ENCODE data around the gene SPAAR. TPM values are rescaled to one million over a fixed set of nuclear protein-coding genes. Genes with fewer than 3 reads are reported as not detected.

Gene SPAAR
- total RNA-seq, 2 donors from 2014 or later = 0.64 to 31.4 TPM

DNA sequence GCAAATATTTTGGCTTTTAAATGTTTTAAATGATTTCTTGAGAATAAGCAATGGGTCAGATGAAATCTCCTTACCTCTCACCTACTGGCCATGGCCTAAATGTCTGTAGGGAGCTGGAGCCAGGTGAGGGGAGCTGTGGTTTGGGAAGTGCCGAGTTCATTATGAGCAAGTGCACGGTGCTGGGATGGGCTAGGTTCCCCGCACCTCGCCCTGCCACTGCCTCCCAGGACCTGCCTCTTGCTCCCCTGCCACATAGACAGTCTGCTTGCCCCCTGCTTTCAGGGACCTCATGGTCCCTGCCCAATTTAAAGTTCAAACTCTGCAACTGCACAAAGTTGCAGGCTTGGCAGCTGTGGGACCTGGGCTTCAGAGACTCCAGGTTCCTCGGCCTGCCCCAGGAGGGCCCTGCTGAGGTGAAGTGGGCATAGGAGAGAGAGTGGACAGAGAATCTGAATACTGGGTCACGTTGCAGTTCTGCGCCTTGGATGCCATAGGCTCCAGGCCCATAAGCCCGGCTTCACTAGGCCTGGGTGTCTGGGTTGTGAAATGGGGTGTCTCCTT is 44.5 kb upstream of the SPAAR start:
- Histone ChIP-seq H3K4me3 (no peak overlapping the region), H3K4me1 (replicated peaks) (no peaks in the 10 kb centered on the region), H3K9me3 (no peaks in the 10 kb centered on the region), H3K27me3 (replicated peaks; ENCODE audit: insufficient read depth) (no peaks in the 10 kb centered on the region), H3K27ac (no peak overlapping the region), H3K36me3 (no peaks in the 10 kb centered on the region)
- DNase-seq (ENCODE audit: low spot score) = no peak
- intact Hi-C loops (cut with DNase I) = no loop called here
- TF ChIP-seq POLR2AphosphoS5 (IDR thresholded peaks at IDR 0.05) (no peak), POLR2A (IDR thresholded peaks at IDR 0.05) (no peak)
- TF ChIP-seq, protein P1, sequence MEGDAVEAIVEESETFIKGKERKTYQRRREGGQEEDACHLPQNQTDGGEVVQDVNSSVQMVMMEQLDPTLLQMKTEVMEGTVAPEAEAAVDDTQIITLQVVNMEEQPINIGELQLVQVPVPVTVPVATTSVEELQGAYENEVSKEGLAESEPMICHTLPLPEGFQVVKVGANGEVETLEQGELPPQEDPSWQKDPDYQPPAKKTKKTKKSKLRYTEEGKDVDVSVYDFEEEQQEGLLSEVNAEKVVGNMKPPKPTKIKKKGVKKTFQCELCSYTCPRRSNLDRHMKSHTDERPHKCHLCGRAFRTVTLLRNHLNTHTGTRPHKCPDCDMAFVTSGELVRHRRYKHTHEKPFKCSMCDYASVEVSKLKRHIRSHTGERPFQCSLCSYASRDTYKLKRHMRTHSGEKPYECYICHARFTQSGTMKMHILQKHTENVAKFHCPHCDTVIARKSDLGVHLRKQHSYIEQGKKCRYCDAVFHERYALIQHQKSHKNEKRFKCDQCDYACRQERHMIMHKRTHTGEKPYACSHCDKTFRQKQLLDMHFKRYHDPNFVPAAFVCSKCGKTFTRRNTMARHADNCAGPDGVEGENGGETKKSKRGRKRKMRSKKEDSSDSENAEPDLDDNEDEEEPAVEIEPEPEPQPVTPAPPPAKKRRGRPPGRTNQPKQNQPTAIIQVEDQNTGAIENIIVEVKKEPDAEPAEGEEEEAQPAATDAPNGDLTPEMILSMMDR (IDR thresholded peaks at IDR 0.05) = no peak
- WGBS = 80% methylated on average over 8 of the region's 8 CpGs

DNA sequence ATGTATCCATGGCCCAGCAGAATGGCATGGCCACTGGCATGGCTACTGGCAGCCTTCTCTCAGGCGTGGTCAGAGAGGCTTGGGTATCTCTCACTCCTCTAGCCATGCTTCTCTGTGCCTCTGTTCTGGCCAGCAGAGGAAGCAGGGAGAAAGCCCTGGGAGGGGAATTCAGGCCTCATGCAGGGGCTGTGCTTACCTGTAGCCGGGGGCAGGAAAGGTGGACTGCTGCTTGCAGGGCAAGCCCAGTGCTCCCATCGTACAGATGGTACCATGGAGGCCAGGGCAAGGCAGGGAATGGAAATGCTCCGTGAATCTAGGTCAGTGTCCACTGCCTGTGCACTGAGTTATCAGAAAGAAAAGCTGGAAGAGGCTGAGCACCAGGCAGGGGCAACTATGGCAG is 41.8 kb upstream of the SPAAR start:
- no peaks in the 10 kb centered on the region for H3K4me1 ChIP-seq (replicated peaks)
- no peaks in the 10 kb centered on the region for H3K9me3 ChIP-seq
- WGBS = 95% methylated on average over 4 of the region's 4 CpGs
- no peak overlapping the region for H3K27ac ChIP-seq
- no peak for DNase-seq (ENCODE audit: low spot score)
- no peaks in the 10 kb centered on the region for H3K27me3 ChIP-seq (replicated peaks; ENCODE audit: insufficient read depth)
- intact Hi-C loops (cut with DNase I) = no loop called here
- no peaks in the 10 kb centered on the region for H3K36me3 ChIP-seq
- no peak overlapping the region for H3K4me3 ChIP-seq
- TF ChIP-seq POLR2AphosphoS5 (IDR thresholded peaks at IDR 0.05) (no peak), POLR2A (IDR thresholded peaks at IDR 0.05) (no peak)
- TF ChIP-seq, protein P1 (IDR thresholded peaks at IDR 0.05) = no peak

DNA sequence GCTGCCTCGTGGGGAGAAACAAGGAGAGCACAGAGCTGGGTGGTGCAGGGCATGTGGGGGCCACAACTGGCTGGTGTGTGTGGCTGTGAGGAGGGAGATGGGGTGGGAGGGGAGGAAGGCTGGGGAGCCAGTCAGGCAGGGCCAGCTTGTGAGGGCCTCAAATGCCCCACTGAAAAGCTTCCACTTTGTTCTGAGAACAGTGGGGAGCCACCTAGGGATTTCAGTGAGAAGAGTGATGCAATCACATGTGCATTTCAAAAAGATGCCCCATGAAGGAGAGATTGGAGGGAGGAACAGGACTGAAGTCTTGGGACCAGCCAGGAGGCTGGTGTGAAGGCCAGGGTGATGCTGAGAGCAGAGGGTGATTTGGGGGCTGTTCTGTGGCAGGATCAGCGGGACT is 40.4 kb upstream of the SPAAR start:
- intact Hi-C loops (cut with DNase I) = no loop called here
- 71% methylated on average over 2 of the region's 2 CpGs for WGBS
- no peak for DNase-seq (ENCODE audit: low spot score)

DNA sequence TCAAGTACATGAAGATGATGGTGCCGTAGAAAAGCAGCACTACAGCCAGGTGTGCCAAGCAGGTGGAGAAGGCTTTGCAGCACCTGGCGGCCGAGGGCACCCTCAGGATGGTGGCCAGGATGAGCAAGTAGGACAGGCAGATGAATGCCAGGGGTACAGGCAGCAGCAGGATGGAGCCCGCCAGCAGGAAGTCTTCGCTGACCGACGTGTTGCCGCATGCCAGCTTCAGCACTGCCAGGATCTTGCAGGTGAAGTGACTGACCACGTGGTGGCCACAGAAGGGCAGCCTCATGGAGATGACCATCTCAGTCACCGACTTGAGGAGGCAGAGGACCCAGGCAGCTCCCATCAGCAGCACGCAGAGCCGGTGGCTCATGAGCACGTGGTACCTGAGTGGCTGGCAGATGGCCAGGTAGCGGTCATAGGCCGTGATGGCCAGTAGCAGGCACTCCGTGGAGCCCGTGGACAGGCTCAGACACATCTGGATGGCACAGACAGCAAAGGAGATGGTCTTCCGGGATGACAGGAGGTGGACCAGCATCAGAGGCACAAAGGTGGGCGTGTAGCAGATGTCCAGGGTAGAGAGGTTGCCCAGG is 39.6 kb upstream of the SPAAR start:
- Histone ChIP-seq H3K27ac (no peak overlapping the region), H3K36me3 (no peaks in the 10 kb centered on the region), H3K4me3 (no peak overlapping the region), H3K27me3 (replicated peaks; ENCODE audit: insufficient read depth) (no peaks in the 10 kb centered on the region), H3K4me1 (replicated peaks) (no peaks in the 10 kb centered on the region), H3K9me3 (no peaks in the 10 kb centered on the region)
- 80% methylated on average over 19 of the region's 19 CpGs for WGBS
- intact Hi-C loops (cut with DNase I) = no loop called here
- no peak for TF ChIP-seq POLR2A (IDR thresholded peaks at IDR 0.05)
- no peak for TF ChIP-seq POLR2AphosphoS5 (IDR thresholded peaks at IDR 0.05)
- TF ChIP-seq, protein P1 (IDR thresholded peaks at IDR 0.05) = no peak
- peak; percentile 40 for DNase-seq (ENCODE audit: low spot score)

More for the DNA sequence above, 40.4 kb upstream of the SPAAR start:
- Histone ChIP-seq H3K27me3 (replicated peaks; ENCODE audit: insufficient read depth) (no peaks in the 10 kb centered on the region), H3K4me1 (replicated peaks) (no peaks in the 10 kb centered on the region), H3K36me3 (no peaks in the 10 kb centered on the region), H3K4me3 (no peak overlapping the region), H3K27ac (no peak overlapping the region), H3K9me3 (no peaks in the 10 kb centered on the region)
- TF ChIP-seq POLR2A (IDR thresholded peaks at IDR 0.05) = no peak
- TF ChIP-seq, protein P1 (IDR thresholded peaks at IDR 0.05) = no peak
- no peak for TF ChIP-seq POLR2AphosphoS5 (IDR thresholded peaks at IDR 0.05)

DNA sequence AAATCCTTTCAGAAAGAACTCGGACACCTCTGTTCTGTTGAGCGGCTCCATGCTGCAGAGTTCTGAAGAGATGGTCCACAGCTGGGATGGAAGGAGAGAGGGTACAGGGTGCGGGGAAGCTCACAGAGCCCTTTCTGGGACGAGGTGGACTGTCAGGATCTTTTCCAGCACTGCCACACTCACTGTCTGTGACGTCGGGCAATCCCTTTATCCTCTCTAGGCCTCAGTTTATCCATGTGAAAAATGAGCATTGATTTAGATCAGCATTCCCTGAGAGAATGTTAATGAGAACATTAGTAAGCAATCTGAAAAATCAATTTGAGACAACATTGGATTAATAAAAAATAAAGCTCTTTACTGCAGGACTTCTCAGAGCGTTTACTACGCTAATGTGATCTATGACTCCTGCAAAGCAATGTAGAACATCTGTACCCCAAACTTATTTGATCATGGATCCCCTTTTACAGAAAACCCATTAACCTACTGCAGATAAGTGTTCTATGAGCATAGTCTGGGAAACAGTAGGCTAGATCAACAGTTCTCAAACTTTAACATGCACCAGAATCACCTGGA is 38.9 kb upstream of the SPAAR start, which contains the start of gene OR13J1:
TSS of gene OR13J1 (minus strand) at position 51 of the 573 bp plus-strand sequence. CDS start at position 51, 0 bp downstream.
- TF ChIP-seq POLR2A (IDR thresholded peaks at IDR 0.05) = no peak
- TF ChIP-seq, protein P1 (IDR thresholded peaks at IDR 0.05) = no peak
- TF ChIP-seq POLR2AphosphoS5 (IDR thresholded peaks at IDR 0.05) = no peak
- WGBS = 87% methylated on average over 8 of the region's 8 CpGs
- H3K36me3 ChIP-seq = no peaks in the 10 kb centered on the region
- H3K4me1 ChIP-seq (replicated peaks) = no peaks in the 10 kb centered on the region
- no peak for DNase-seq (ENCODE audit: low spot score)
- H3K4me3 ChIP-seq = no peak within 1 kb of the TSS
- no peak within 1 kb of the TSS for H3K27ac ChIP-seq
- no peaks in the 10 kb centered on the region for H3K27me3 ChIP-seq (replicated peaks; ENCODE audit: insufficient read depth)
- H3K9me3 ChIP-seq = no peaks in the 10 kb centered on the region
- intact Hi-C loops (cut with DNase I) = no loop called here

Measured in prostate gland (tissue), 2 donors.